ENCODE measurements around the gene LETM1. TPM values are rescaled to one million over a fixed set of nuclear protein-coding genes. Genes with fewer than 3 reads are reported as not detected.

The LETM1 gene
- total and polyA plus RNA-seq, 2 of the 13 experiments (the other 11 are each of a cell fraction or from before 2014, with no cell fraction given), result 9.7 to 41.6 TPM

GRCh38 chr4:1856071-1856942 is at the start of gene LETM1 (continued):
- TF ChIP-seq IKZF4 (CRISPR knock-in tag; IDR thresholded peaks at IDR 0.05; ENCODE audit: borderline replicate concordance, low read depth, not compliant biosample characterization), result peak; percentile 45
- peak; percentile 87; the same call in 1 of the 2 replicates for TF ChIP-seq PHF21A (CRISPR knock-in tag; IDR thresholded peaks at IDR 0.05)
- no peak; the same call in 1 of the 2 replicates for TF ChIP-seq ZNF564 (CRISPR knock-in tag; IDR thresholded peaks at IDR 0.05)
- peak; percentile 98 for TF ChIP-seq ZNF639 (CRISPR knock-in tag; conservative IDR thresholded peaks at IDR 0.05)
- peak; percentile 75 for TF ChIP-seq YEATS4 (CRISPR knock-in tag; IDR thresholded peaks at IDR 0.05; ENCODE audit: borderline replicate concordance)
- peak; percentile 85 for TF ChIP-seq POGK (CRISPR knock-in tag; conservative IDR thresholded peaks at IDR 0.05)
- no peak for TF ChIP-seq TBL1XR1 (IDR thresholded peaks at IDR 0.05; ENCODE audit: borderline replicate concordance, low read length, partially characterized antibody)
- TF ChIP-seq ZC3H13 (CRISPR knock-in tag; IDR thresholded peaks at IDR 0.05), result no peak
- no peak for TF ChIP-seq ZNF550 (CRISPR knock-in tag; IDR thresholded peaks at IDR 0.05; ENCODE audit: borderline replicate concordance)
- TF ChIP-seq ZNF17 (CRISPR knock-in tag; IDR thresholded peaks at IDR 0.05), result no peak
- TF ChIP-seq ARHGAP35 (CRISPR knock-in tag; IDR thresholded peaks at IDR 0.05; ENCODE audit: borderline replicate concordance), result no peak
- no peak for TF ChIP-seq ATRX (CRISPR knock-in tag; IDR thresholded peaks at IDR 0.05; ENCODE audit: borderline replicate concordance)
- peak; percentile 80 for TF ChIP-seq ZNF800 (CRISPR knock-in tag; IDR thresholded peaks at IDR 0.05)
- TF ChIP-seq PAXIP1 (CRISPR knock-in tag; conservative IDR thresholded peaks at IDR 0.05), result 0 out of 2 replicates have a peak, but pooled peaks have one; percentile 44
- TF ChIP-seq ZNF841 (CRISPR knock-in tag; IDR thresholded peaks at IDR 0.05; ENCODE audit: borderline replicate concordance), result 0 out of 2 replicates have a peak, but pooled peaks have one; percentile 28
- no peak for TF ChIP-seq NPAS2 (CRISPR knock-in tag; IDR thresholded peaks at IDR 0.05; ENCODE audit: borderline replicate concordance)
